NCI-H446 (cell line): ENCODE results near the gene ZNF536.
"Not testable (repeated sequence)": the region's sequence is repeated elsewhere in the genome, so short reads cannot be mapped to it uniquely, and the experiment has no call there.

ENCODE experiments used
- DNase-seq, 2 experiments: peaks; one replicate each; lab custom pipeline; 2025; lab: John Stamatoyannopoulos, UW

ZNF536 gene

DNA sequence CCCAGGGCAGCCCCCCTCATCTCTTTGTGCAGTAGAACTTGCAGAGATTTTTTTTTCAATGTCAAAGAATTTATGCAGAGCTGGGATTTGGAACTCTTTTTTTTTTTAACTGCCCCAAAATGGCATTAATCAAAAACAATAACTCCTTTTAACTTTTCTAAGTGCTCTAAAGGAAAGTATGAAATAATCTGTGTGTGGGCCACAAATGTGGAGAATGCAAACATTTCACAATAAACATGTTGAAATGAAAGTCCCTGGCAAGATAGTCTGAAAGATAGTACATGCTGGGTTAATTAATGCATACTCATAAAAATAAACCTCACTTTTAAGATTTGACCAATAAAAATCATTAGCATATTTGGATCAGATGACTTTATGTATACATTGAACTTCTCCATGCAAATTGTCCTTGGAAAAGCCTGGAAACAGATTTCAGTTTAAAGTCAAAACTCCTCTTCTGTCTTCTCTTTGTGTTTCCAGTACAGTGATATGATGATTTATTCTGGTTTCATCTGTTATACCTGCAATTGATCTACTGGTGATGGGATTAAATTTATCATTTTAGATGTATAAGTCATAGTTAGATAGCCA, 30.5 kb upstream of the ZNF536 start:
- DNase-seq, result no peak

- no peak for DNase-seq
Observed at GRCh38 chr19:30342901-30343300, 29.3 kb upstream of the ZNF536 start.

DNA sequence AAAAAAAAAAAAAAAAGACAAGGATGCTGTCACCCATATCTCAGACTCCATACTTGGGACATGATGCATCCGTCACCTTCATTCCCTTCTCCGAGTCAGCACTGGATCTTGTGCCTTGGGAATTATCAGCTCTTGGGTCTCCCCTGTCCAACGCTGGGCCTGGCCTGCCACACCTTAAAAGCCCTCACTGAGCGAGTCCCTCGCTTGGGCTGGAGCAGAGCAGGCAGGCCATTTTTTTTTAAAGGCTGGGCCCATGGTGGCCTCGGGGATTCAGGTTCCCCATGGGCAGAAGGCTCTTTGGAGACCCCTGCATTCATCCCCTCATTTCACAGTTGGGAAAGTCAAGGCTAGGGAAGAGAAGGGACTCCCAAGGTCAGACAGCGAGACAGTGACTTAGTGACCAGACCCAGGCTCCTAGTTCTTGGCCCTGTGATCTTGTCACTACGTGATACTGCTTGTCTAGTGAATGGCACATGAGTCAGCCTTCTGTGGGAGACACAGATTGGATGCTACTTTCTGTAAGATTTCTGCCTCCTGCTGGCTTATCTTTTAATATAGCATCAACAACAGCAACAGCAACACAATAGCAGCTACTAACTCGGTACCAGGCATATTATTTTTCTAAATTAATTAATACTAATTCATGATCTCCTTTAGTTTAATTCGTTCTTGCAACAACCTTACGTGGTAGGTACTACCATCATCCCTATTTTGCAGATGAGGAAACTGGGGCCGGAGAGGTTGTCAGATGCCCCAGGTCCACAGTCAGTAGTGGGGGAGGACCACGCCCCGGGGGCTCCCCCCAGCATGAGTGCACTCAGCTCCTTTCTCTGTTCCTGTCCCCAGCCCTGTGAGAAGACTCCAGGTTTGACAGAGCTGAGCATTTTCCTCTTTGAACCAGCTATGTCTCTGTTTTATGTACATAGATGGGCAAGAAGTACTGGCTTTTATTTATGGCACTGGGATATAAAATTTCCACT, 27.4 kb upstream of the ZNF536 start:
- no peak for DNase-seq

- no peak for DNase-seq
Observed at GRCh38 chr19:30345686-30346085, 26.5 kb upstream of the ZNF536 start.

GRCh38 chr19:30346468-30346867, 25.7 kb upstream of the ZNF536 start:
- DNase-seq, result not testable (repeated sequence)

GRCh38 chr19:30349131-30349730, 23.0 kb upstream of the ZNF536 start:
- no peak for DNase-seq

DNA sequence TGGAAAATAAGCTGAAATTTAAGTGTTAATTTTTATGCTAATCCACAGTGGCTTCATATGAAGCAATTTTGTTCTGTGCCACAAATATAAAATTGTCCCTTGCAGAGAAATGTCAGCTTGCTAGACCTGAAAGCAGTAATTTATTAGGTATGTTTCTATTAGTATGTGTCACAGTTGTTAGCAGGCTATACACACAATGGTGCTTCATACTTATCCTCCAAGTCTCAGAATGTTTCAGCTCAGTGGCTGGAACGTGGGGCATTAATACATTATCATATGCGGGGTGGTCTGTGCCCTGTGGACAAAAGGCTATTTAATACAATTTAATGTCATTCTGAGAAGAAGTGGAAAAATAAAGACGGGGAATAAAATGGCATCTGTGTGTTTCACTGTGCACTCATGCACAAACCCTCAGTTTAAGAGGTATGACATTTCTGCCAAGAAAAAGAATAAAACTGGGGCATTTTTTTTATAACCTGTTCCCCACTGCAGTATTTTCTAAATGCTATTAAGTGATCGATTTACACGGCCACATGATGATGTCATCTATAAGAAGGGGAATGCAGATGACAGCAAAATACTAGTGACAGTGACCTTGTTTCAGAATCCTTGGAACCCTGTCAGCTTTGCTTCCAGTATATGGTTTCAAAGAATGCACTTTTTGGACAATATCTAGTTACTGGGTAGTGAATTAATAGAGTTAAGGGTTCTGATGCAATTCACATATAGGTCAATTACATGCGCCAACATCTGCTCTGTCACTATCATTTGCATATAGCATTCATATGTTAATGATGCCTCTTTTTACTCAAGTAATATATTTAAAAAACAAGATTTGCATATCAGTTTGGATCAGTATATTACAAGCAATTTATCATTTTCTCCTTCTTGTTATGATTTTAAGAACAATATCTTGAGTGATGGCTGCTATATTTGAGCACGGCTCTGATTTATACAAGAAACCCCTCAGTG, 21.2 kb upstream of the ZNF536 start:
- DNase-seq, result no peak

DNA sequence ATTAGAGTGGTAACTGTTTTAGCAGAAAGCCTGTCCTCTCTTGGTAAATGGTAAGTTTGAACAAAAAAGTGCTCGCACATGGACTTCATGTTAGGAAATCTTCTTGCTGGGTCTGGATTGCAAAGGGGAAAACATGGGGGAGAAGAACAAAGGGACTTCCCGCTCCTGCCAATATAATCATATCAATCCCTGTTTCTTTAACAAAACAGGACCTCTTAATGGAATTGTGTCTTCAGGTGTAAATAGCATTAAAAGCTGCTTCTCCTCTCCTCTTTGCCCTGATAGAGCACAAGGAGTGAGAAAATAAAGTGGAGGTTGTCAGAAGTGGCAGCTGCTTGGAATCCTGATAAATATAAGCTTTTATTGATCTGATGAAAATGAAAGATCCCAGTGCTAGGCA, 20.4 kb upstream of the ZNF536 start:
- no peak for DNase-seq

GRCh38 chr19:30353394-30353945, 18.7 kb upstream of the ZNF536 start:
- DNase-seq, result no peak

DNA sequence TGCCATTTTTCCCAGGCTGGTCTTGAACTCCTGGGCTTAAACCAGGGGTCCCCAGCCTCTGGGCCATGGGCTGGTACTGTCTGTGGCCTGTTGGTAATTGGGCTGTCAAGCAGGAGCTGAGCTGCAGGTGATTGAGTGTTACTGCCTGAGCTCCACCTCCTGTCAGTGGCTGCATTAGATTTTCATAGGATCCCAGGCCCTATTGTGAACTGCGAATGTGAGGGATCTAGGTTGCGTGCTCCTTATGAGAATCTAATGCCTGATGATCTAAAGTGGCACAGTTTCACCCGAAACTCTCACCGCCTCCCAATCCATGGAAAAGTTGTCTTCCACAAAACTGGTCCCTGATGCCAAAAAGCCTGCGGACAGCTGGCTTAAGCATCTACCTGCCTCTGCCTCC, 16.6 kb upstream of the ZNF536 start:
- DNase-seq, result no peak

GRCh38 chr19:30356951-30357579, 15.1 kb upstream of the ZNF536 start:
- DNase-seq, result no peak

GRCh38 chr19:30357580-30357954, 14.6 kb upstream of the ZNF536 start:
- DNase-seq, result no peak

GRCh38 chr19:30358319-30358718, 13.9 kb upstream of the ZNF536 start:
- DNase-seq, result no peak

- DNase-seq, result no peak
Observed at GRCh38 chr19:30358821-30359580, 13.2 kb upstream of the ZNF536 start.

- no peak for DNase-seq
Observed at GRCh38 chr19:30359936-30360335, 12.2 kb upstream of the ZNF536 start.

- no peak for DNase-seq
Observed at GRCh38 chr19:30360376-30361106, 11.6 kb upstream of the ZNF536 start.

DNA sequence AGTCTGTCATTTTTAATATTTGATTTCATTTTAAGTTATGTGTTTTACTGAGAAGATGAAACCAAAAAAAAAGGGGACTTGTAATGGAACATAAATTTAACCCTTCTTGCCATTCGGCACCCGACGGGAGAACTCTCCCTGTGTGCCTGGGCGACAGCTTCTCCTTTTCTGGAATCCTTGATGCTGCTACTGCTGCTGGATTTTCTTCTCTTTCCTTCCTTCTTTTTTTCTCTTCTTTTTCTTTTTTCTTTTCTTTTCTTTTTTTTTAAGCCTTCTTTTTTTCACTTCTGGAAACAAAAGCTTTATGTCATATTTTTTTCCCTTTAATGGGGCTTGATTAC, 11.1 kb upstream of the ZNF536 start:
- DNase-seq, result no peak

GRCh38 chr19:30361721-30362120, 10.5 kb upstream of the ZNF536 start:
- DNase-seq, result no peak

DNA sequence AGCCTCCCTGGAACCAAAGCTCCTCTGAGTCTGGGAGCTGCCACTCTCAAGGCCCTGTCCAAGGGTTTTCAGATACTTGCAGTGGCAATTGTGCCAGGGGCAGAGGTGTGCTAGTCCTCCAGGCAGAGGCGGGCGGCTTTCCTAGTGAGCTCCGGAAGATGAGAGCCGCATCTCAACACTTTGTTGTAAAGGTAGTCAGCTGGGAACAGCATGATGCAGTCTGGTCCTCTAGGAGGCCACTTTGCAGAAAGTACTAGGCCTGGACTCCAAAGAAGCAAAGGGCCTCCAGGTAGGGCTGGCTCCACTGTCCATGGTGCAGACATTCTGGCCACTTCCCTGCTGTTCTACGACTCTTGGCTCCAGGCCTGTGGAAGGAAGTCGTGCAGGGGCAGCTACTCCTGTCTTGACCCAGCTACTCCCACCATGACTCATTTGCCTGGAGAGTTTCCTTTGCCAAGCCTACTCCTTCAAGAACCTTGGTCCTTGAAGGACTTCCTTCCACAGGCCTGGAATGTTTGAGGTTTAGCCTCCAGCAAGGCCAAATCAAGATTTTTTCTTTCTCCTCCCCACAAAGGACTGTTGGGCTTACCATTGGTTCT, 9.9 kb upstream of the ZNF536 start:
- DNase-seq, result no peak
